Esophagus muscularis mucosa (tissue), 4 donors: ENCODE data around the gene STK33. TPM values are rescaled to one million over a fixed set of nuclear protein-coding genes. Genes with fewer than 3 reads are reported as not detected.

Experiments used
- DNase-seq: peaks from one replicate; pipeline ENCODE4 v3.0.0-alpha.2; 2017; ENCODE audit errors: extremely low spot score
- H3K27ac ChIP-seq, 4 donors: fragments of 200-600 bp; sonication (generic); replicated peaks in 1 of 4; 1 replicate in 3 of 4; 2 replicates in 1 of 4; pipeline ENCODE4 v1.5.1; 2016 to 2019; ENCODE audit warnings: mild to moderate bottlenecking in 1 of 4
- H3K27me3 ChIP-seq, 4 donors: fragments of 200-600 bp; sonication (generic); one replicate each; pipeline versions ENCODE4 v1.5.1 to v1.6.0; 2016 to 2019
- H3K36me3 ChIP-seq, 4 donors: fragments of 200-600 bp; sonication (generic); one replicate each; pipeline ENCODE4 v1.5.1; 2016 to 2019
- H3K4me1 ChIP-seq, 4 donors: fragments of 200-600 bp; sonication (generic); one replicate each; pipeline ENCODE4 v1.5.1; 2016 to 2019
- H3K4me3 ChIP-seq, 4 donors: fragments of 200-600 bp; sonication (generic); 1 replicate in 2 of 4; 2 replicates in 2 of 4; pipeline ENCODE4 v1.5.1; 2016 to 2019; ENCODE audit warnings: mild to moderate bottlenecking in 4 of 4, moderate library complexity in 1 of 4
- H3K9me3 ChIP-seq, 4 donors: fragments of 200-600 bp; sonication (generic); 1 replicate in 3 of 4; 2 replicates in 1 of 4; pipeline ENCODE4 v1.5.1; 2016 to 2019
- CTCF ChIP-seq, 3 experiments: fragments of 200-600 bp in 2 of 3; fragments of 450-650 bp in 1 of 3; sonication (generic) in 2 of 3; IDR thresholded peaks; one replicate each; pipeline ENCODE4 v1.5.1; 2017 to 2019; ENCODE audit warnings: antibody characterized with exemption in 3 of 3, mild to moderate bottlenecking in 2 of 3, moderate library complexity in 1 of 3
- EP300 ChIP-seq: sonication (generic); formaldehyde crosslinking; IDR thresholded peaks from one replicate; pipeline ENCODE4 v1.6.1; 2017; ENCODE audit warnings: antibody characterized with exemption
- POLR2A ChIP-seq: fragments of 450-650 bp; IDR thresholded peaks from one replicate; pipeline ENCODE4 v1.6.1; 2017; ENCODE audit warnings: antibody characterized with exemption, moderate library complexity, mild to moderate bottlenecking, low read depth
- POLR2AphosphoS5 ChIP-seq, 2 donors: sonication (generic); formaldehyde crosslinking; IDR thresholded peaks; one replicate each; pipeline ENCODE4 v1.6.1; 2017; ENCODE audit warnings: antibody characterized with exemption in 2 of 2
- WGBS: methylation state at CpG from one replicate; pipeline ENCODE4 v1.1.5; 2018; 5-methylcytosine and 5-hydroxymethylcytosine counted together
- intact Hi-C: fragments of 100-400 bp; cut with DNase I; formaldehyde crosslinking; loops from one replicate; pipeline ENCODE4 v1.15.1; 2023
- total RNA-seq, 4 donors: library from RNA; depleted of rRNA; stranded (reverse); fragments of >200 nt; gene quantifications; one replicate each; pipeline versions ENCODE4 v1.1.0 to v1.2.1, GENCODE V29; 2016

The STK33 gene
- total RNA-seq, 4 donors from 2014 or later: 12.7 to 29.1 (median 19.8) TPM

- Histone ChIP-seq H3K27ac (no peak overlapping the region), H3K9me3 (no peaks in the 10 kb centered on the region), H3K4me3 (no peak overlapping the region), H3K27me3 (no peaks in the 10 kb centered on the region), H3K36me3 (no peaks in the 10 kb centered on the region), H3K4me1 (peaks cover 3 to 30% (median 25%) of the 10 kb centered on the region in 4 donors)
- no peak for DNase-seq
- intact Hi-C loops: no loop called here
- TF ChIP-seq POLR2AphosphoS5 (IDR thresholded peaks at IDR 0.05): no peak
- no peak for TF ChIP-seq EP300
- WGBS: 91% methylated on average over 5 of the region's 5 CpGs
Measured at GRCh38 chr11:8355416-8355742, 238.6 kb downstream of the STK33 start.

GRCh38 chr11:8354622-8355415 lies 239.2 kb downstream of the STK33 start:
- peak overlapping the region in 2 of 4 donors; percentile 8 to 27 for H3K27ac ChIP-seq
- no peaks in the 10 kb centered on the region for H3K36me3 ChIP-seq
- intact Hi-C loops: no loop called here
- TF ChIP-seq POLR2AphosphoS5 (IDR thresholded peaks at IDR 0.05) (no peak), EP300 (no peak), POLR2A (no peak), CTCF (IDR thresholded peaks at IDR 0.05) (no peak)
- peak overlapping the region; percentile 16 to 46 (median 27) for H3K4me3 ChIP-seq
- WGBS: 86% methylated on average over 1 of the region's 16 CpGs
- no peaks in the 10 kb centered on the region for H3K9me3 ChIP-seq
- H3K27me3 ChIP-seq: no peaks in the 10 kb centered on the region
- no peak for DNase-seq
- peaks cover 3 to 30% (median 25%) of the 10 kb centered on the region in 4 donors for H3K4me1 ChIP-seq

- Histone ChIP-seq H3K27ac (no peak overlapping the region), H3K4me3 (no peak overlapping the region), H3K9me3 (no peaks in the 10 kb centered on the region), H3K27me3 (no peaks in the 10 kb centered on the region), H3K36me3 (no peaks in the 10 kb centered on the region), H3K4me1 (peaks cover 3 to 30% (median 25%) of the 10 kb centered on the region in 4 donors)
- intact Hi-C loops: no loop called here
- TF ChIP-seq CTCF (IDR thresholded peaks at IDR 0.05) (no peak), POLR2AphosphoS5 (IDR thresholded peaks at IDR 0.05) (no peak), POLR2A (no peak), EP300 (no peak)
- DNase-seq: no peak
- 90% methylated on average over 10 of the region's 13 CpGs for WGBS
Measured at GRCh38 chr11:8352876-8353505, 241.0 kb downstream of the STK33 start.

GRCh38 chr11:8352103-8352875 lies 241.7 kb downstream of the STK33 start:
- WGBS: 95% methylated on average over 4 of the region's 4 CpGs
- peaks cover 3 to 24% (median 20%) of the 10 kb centered on the region in 4 donors for H3K4me1 ChIP-seq
- no peak overlapping the region for H3K4me3 ChIP-seq
- H3K27ac ChIP-seq: no peak overlapping the region
- DNase-seq: no peak
- H3K9me3 ChIP-seq: no peaks in the 10 kb centered on the region
- no peaks in the 10 kb centered on the region for H3K36me3 ChIP-seq
- H3K27me3 ChIP-seq: no peaks in the 10 kb centered on the region
- TF ChIP-seq POLR2AphosphoS5 (IDR thresholded peaks at IDR 0.05) (no peak), CTCF (IDR thresholded peaks at IDR 0.05) (no peak), POLR2A (no peak), EP300 (no peak)
- intact Hi-C loops: no loop called here

- no peak overlapping the region for H3K4me3 ChIP-seq
- WGBS: 83% methylated on average over 3 of the region's 8 CpGs
- DNase-seq: no peak
- H3K36me3 ChIP-seq: no peaks in the 10 kb centered on the region
- H3K27ac ChIP-seq: no peak overlapping the region
- TF ChIP-seq EP300: no peak
- no peak for TF ChIP-seq POLR2A
- no peak for TF ChIP-seq POLR2AphosphoS5 (IDR thresholded peaks at IDR 0.05)
- no peak for TF ChIP-seq CTCF (IDR thresholded peaks at IDR 0.05)
- H3K4me1 ChIP-seq: peaks cover 3 to 13% (median 11%) of the 10 kb centered on the region in 4 donors
- intact Hi-C loops: no loop called here
- H3K27me3 ChIP-seq: no peaks in the 10 kb centered on the region
- H3K9me3 ChIP-seq: no peaks in the 10 kb centered on the region
Measured at GRCh38 chr11:8351223-8351622, 242.8 kb downstream of the STK33 start.
